Measurements from ENCODE around the gene WDR26. TPM values are rescaled to one million over a fixed set of nuclear protein-coding genes. Genes with fewer than 3 reads are reported as not detected.

The WDR26 gene
- total and polyA plus RNA-seq, 9 of the 15 experiments (the other 6 are each of a cell fraction or from before 2014, with no cell fraction given) = 11.5 to 66.0 (median 39.8) TPM

DNA sequence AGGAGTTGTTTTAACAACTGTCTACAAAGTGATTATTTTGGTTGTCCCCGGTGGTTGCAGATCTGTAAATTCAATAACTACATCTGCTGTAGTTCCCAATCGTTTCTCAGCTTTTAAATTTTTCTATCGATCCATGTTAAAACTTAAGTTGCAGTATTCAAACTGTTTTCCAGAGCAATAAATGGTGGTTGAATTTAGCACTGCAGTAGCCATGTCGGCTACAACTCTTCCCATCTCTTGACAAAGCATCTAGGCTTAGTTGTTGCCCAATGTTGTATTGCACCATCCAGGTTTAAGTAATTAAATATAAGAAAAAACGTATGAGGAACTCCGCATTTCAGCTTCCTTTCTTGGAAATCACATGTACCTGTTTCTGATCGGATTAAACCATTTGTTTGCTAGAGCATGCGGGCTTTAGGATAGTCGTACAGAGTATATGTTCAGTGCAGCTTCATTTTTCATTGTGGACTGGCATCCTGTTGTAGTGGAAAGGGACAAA is 76.9 kb downstream of the WDR26 start (continued):
- TF ChIP-seq, protein P1, sequence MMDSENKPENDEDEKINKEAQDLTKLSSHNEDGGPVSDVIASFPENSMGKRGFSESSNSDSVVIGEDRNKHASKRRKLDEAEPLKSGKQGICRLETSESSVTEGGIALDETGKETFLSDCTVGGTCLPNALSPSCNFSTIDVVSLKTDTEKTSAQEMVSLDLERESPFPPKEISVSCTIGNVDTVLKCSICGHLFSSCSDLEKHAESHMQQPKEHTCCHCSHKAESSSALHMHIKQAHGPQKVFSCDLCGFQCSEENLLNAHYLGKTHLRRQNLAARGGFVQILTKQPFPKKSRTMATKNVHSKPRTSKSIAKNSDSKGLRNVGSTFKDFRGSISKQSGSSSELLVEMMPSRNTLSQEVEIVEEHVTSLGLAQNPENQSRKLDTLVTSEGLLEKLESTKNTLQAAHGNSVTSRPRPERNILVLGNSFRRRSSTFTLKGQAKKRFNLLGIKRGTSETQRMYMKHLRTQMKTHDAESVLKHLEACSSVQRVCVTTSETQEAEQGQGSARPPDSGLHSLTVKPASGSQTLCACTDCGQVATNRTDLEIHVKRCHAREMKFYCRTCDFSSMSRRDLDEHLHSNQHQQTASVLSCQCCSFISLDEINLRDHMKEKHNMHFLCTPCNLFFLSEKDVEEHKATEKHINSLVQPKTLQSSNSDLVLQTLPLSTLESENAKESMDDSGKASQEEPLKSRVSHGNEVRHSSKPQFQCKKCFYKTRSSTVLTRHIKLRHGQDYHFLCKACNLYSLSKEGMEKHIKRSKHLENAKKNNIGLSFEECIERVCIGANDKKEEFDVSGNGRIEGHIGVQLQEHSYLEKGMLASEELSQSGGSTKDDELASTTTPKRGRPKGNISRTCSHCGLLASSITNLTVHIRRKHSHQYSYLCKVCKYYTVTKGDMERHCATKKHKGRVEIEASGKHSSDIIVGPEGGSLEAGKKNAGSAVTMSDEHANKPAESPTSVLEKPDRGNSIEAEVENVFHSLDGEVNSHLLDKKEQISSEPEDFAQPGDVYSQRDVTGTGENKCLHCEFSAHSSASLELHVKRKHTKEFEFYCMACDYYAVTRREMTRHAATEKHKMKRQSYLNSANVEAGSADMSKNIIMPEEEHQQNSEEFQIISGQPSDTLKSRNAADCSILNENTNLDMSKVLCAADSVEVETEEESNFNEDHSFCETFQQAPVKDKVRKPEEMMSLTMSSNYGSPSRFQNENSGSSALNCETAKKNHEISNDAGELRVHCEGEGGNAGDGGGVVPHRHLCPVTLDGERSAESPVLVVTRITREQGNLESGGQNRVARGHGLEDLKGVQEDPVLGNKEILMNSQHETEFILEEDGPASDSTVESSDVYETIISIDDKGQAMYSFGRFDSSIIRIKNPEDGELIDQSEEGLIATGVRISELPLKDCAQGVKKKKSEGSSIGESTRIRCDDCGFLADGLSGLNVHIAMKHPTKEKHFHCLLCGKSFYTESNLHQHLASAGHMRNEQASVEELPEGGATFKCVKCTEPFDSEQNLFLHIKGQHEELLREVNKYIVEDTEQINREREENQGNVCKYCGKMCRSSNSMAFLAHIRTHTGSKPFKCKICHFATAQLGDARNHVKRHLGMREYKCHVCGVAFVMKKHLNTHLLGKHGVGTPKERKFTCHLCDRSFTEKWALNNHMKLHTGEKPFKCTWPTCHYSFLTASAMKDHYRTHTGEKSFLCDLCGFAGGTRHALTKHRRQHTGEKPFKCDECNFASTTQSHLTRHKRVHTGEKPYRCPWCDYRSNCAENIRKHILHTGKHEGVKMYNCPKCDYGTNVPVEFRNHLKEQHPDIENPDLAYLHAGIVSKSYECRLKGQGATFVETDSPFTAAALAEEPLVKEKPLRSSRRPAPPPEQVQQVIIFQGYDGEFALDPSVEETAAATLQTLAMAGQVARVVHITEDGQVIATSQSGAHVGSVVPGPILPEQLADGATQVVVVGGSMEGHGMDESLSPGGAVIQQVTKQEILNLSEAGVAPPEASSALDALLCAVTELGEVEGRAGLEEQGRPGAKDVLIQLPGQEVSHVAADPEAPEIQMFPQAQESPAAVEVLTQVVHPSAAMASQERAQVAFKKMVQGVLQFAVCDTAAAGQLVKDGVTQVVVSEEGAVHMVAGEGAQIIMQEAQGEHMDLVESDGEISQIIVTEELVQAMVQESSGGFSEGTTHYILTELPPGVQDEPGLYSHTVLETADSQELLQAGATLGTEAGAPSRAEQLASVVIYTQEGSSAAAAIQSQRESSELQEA (IDR thresholded peaks at IDR 0.05; ENCODE audit: low read depth) = no peak
- TF ChIP-seq FOXA3 (CRISPR knock-in tag; conservative IDR thresholded peaks at IDR 0.05 in 1 of 2, IDR thresholded peaks at IDR 0.05 in 1 of 2) = 0 out of 4 replicates have a peak, but pooled peaks of 1 of the 2 experiments have one; percentile 2
- TF ChIP-seq ZNF175 (CRISPR knock-in tag; IDR thresholded peaks at IDR 0.05; ENCODE audit: low read depth) = 0 out of 2 replicates have a peak, but pooled peaks have one; percentile 63
- no peak for TF ChIP-seq ZNF583 (CRISPR knock-in tag; IDR thresholded peaks at IDR 0.05)
- TF ChIP-seq CREM (IDR thresholded peaks at IDR 0.05; ENCODE audit: low read depth) = no peak
- TF ChIP-seq RBM22 (IDR thresholded peaks at IDR 0.05; ENCODE audit: low read depth, low read length, poor library complexity, severe bottlenecking) = no peak
- TF ChIP-seq SIN3B (IDR thresholded peaks at IDR 0.05; ENCODE audit: low read depth) = no peak
- no peak for TF ChIP-seq SRSF3 (IDR thresholded peaks at IDR 0.05; ENCODE audit: insufficient read depth, low read length)
- TF ChIP-seq, protein P2, sequence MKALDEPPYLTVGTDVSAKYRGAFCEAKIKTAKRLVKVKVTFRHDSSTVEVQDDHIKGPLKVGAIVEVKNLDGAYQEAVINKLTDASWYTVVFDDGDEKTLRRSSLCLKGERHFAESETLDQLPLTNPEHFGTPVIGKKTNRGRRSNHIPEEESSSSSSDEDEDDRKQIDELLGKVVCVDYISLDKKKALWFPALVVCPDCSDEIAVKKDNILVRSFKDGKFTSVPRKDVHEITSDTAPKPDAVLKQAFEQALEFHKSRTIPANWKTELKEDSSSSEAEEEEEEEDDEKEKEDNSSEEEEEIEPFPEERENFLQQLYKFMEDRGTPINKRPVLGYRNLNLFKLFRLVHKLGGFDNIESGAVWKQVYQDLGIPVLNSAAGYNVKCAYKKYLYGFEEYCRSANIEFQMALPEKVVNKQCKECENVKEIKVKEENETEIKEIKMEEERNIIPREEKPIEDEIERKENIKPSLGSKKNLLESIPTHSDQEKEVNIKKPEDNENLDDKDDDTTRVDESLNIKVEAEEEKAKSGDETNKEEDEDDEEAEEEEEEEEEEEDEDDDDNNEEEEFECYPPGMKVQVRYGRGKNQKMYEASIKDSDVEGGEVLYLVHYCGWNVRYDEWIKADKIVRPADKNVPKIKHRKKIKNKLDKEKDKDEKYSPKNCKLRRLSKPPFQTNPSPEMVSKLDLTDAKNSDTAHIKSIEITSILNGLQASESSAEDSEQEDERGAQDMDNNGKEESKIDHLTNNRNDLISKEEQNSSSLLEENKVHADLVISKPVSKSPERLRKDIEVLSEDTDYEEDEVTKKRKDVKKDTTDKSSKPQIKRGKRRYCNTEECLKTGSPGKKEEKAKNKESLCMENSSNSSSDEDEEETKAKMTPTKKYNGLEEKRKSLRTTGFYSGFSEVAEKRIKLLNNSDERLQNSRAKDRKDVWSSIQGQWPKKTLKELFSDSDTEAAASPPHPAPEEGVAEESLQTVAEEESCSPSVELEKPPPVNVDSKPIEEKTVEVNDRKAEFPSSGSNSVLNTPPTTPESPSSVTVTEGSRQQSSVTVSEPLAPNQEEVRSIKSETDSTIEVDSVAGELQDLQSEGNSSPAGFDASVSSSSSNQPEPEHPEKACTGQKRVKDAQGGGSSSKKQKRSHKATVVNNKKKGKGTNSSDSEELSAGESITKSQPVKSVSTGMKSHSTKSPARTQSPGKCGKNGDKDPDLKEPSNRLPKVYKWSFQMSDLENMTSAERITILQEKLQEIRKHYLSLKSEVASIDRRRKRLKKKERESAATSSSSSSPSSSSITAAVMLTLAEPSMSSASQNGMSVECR (CRISPR knock-in tag; IDR thresholded peaks at IDR 0.05) = no peak
- no peak for TF ChIP-seq TAF15 (IDR thresholded peaks at IDR 0.05; ENCODE audit: low read depth, low read length)
- TF ChIP-seq ZC3H4 (CRISPR knock-in tag; IDR thresholded peaks at IDR 0.05; ENCODE audit: borderline replicate concordance) = no peak
- TF ChIP-seq RFX5 (IDR thresholded peaks at IDR 0.05; ENCODE audit: low read depth, low read length) = no peak
- no peak for TF ChIP-seq ZNF408 (CRISPR knock-in tag; IDR thresholded peaks at IDR 0.05; ENCODE audit: low read depth)
- no peak for TF ChIP-seq ZFP1 (CRISPR knock-in tag; IDR thresholded peaks at IDR 0.05)

All from K562 (cell line).